Measurements from ENCODE around the gene SOS1. TPM values are rescaled to one million over a fixed set of nuclear protein-coding genes. Genes with fewer than 3 reads are reported as not detected.

SOS1 gene
- total and polyA plus RNA-seq, 2 of the 13 experiments (the other 11 are each of a cell fraction or from before 2014, with no cell fraction given) = 20.8 to 60.4 TPM

GRCh38 chr2:39133215-39133851 is 12.5 kb upstream of the SOS1 start (continued):
- TF ChIP-seq HES4 (CRISPR knock-in tag; IDR thresholded peaks at IDR 0.05; ENCODE audit: borderline replicate concordance) = 0 out of 2 replicates have a peak, but pooled peaks have one; percentile 23
- TF ChIP-seq, protein P1, sequence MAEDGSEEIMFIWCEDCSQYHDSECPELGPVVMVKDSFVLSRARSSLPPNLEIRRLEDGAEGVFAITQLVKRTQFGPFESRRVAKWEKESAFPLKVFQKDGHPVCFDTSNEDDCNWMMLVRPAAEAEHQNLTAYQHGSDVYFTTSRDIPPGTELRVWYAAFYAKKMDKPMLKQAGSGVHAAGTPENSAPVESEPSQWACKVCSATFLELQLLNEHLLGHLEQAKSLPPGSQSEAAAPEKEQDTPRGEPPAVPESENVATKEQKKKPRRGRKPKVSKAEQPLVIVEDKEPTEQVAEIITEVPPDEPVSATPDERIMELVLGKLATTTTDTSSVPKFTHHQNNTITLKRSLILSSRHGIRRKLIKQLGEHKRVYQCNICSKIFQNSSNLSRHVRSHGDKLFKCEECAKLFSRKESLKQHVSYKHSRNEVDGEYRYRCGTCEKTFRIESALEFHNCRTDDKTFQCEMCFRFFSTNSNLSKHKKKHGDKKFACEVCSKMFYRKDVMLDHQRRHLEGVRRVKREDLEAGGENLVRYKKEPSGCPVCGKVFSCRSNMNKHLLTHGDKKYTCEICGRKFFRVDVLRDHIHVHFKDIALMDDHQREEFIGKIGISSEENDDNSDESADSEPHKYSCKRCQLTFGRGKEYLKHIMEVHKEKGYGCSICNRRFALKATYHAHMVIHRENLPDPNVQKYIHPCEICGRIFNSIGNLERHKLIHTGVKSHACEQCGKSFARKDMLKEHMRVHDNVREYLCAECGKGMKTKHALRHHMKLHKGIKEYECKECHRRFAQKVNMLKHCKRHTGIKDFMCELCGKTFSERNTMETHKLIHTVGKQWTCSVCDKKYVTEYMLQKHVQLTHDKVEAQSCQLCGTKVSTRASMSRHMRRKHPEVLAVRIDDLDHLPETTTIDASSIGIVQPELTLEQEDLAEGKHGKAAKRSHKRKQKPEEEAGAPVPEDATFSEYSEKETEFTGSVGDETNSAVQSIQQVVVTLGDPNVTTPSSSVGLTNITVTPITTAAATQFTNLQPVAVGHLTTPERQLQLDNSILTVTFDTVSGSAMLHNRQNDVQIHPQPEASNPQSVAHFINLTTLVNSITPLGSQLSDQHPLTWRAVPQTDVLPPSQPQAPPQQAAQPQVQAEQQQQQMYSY (CRISPR knock-in tag; IDR thresholded peaks at IDR 0.05) = no peak
- no peak for TF ChIP-seq SMAD3 (CRISPR knock-in tag; IDR thresholded peaks at IDR 0.05)
- TF ChIP-seq ZNF354B (CRISPR knock-in tag; IDR thresholded peaks at IDR 0.05) = no peak
- no peak for TF ChIP-seq ZNF552 (CRISPR knock-in tag; IDR thresholded peaks at IDR 0.05; ENCODE audit: borderline replicate concordance)
- no peak for TF ChIP-seq ASH2L (IDR thresholded peaks at IDR 0.05; ENCODE audit: insufficient read length, low read depth, low read length)
- TF ChIP-seq ZBTB7B (CRISPR knock-in tag; IDR thresholded peaks at IDR 0.05) = no peak
- TF ChIP-seq ZNF414 (CRISPR knock-in tag; IDR thresholded peaks at IDR 0.05) = no peak
- no peak for TF ChIP-seq ZBTB42 (CRISPR knock-in tag; IDR thresholded peaks at IDR 0.05)
- no peak for TF ChIP-seq CHCHD3 (CRISPR knock-in tag; IDR thresholded peaks at IDR 0.05)
- no peak for TF ChIP-seq RBM22 (optimal IDR thresholded peaks at IDR 0.05; ENCODE audit: low read length)
- TF ChIP-seq, protein P2, sequence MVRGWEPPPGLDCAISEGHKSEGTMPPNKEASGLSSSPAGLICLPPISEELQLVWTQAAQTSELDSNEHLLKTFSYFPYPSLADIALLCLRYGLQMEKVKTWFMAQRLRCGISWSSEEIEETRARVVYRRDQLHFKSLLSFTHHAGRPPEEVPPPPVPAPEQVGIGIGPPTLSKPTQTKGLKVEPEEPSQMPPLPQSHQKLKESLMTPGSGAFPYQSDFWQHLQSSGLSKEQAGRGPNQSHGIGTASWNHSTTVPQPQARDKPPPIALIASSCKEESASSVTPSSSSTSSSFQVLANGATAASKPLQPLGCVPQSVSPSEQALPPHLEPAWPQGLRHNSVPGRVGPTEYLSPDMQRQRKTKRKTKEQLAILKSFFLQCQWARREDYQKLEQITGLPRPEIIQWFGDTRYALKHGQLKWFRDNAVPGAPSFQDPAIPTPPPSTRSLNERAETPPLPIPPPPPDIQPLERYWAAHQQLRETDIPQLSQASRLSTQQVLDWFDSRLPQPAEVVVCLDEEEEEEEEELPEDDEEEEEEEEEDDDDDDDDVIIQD (CRISPR knock-in tag; IDR thresholded peaks at IDR 0.05; ENCODE audit: low read depth) = no peak
- no peak for TF ChIP-seq SRSF4 (IDR thresholded peaks at IDR 0.05; ENCODE audit: low read depth, low read length, poor library complexity, severe bottlenecking)
- no peak for TF ChIP-seq ZZZ3 (CRISPR knock-in tag; IDR thresholded peaks at IDR 0.05; ENCODE audit: borderline replicate concordance)
- TF ChIP-seq, protein P3, sequence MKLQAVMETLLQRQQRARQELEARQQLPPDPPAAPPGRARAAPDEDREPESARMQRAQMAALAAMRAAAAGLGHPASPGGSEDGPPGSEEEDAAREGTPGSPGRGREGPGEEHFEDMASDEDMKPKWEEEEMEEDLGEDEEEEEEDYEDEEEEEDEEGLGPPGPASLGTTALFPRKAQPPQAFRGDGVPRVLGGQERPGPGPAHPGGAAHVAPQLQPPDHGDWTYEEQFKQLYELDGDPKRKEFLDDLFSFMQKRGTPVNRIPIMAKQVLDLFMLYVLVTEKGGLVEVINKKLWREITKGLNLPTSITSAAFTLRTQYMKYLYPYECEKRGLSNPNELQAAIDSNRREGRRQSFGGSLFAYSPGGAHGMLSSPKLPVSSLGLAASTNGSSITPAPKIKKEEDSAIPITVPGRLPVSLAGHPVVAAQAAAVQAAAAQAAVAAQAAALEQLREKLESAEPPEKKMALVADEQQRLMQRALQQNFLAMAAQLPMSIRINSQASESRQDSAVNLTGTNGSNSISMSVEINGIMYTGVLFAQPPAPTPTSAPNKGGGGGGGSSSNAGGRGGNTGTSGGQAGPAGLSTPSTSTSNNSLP (IDR thresholded peaks at IDR 0.05; ENCODE audit: low read depth, low read length) = no peak
- no peak for TF ChIP-seq ATF4 (CRISPR knock-in tag; IDR thresholded peaks at IDR 0.05)
- TF ChIP-seq HOXA7 (CRISPR knock-in tag; IDR thresholded peaks at IDR 0.05) = no peak
- no peak for TF ChIP-seq ATF7 (IDR thresholded peaks at IDR 0.05)
- no peak for TF ChIP-seq ATF7 (CRISPR knock-in tag; IDR thresholded peaks at IDR 0.05)
- no peak for TF ChIP-seq ZNF160 (CRISPR knock-in tag; IDR thresholded peaks at IDR 0.05)
- TF ChIP-seq GATAD1 (CRISPR knock-in tag; IDR thresholded peaks at IDR 0.05) = no peak
- no peak for TF ChIP-seq ZKSCAN1 (IDR thresholded peaks at IDR 0.05; ENCODE audit: low read length)

All from HepG2 (cell line).